NCI-H748 (cell line): ENCODE results near the gene TMEM120B.

Experiments used
- DNase-seq: peaks from one replicate; lab custom pipeline; 2025; ENCODE audit not compliant: unreplicated experiment; lab: John Stamatoyannopoulos, UW

TMEM120B gene

GRCh38 chr12:121812921-121813896, 100.7 kb downstream of the TMEM120B start:
- no peak for DNase-seq

- DNase-seq: no peak
Observed at GRCh38 chr12:121813951-121814350, 101.4 kb downstream of the TMEM120B start.

DNA sequence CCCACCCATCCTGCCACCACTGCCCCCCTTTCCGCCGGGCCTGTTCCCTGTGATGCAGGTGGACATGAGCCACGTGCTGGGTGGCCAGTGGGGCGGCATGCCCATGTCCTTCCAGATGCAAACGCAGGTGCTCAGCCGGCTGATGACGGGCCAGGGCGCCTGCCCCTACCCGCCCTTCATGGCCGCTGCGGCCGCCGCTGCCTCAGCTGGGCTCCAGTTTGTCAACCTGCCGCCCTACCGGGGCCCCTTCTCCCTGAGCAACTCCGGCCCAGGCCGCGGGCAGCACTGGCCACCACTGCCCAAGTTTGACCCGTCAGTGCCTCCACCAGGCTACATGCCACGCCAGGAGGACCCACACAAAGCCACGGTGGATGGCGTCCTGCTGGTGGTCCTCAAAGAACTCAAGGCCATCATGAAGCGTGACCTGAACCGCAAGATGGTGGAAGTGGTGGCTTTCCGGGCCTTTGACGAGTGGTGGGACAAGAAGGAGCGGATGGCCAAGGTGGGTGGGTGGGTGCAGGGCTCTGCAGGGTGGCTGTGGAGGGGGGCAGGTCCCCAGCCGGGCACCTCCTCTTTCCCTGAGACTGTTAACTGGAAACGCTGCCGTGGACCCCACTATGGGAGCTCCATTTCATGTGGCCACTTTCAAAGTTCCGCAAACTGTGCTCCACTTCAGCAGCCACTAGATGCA, 102.0 kb downstream of the TMEM120B start:
- no peak for DNase-seq

GRCh38 chr12:121815263-121815662, 102.7 kb downstream of the TMEM120B start:
- DNase-seq: no peak

- DNase-seq: no peak
Observed at GRCh38 chr12:121816925-121817647, 104.5 kb downstream of the TMEM120B start.

GRCh38 chr12:121817648-121818043, 105.1 kb downstream of the TMEM120B start:
- no peak for DNase-seq

DNA sequence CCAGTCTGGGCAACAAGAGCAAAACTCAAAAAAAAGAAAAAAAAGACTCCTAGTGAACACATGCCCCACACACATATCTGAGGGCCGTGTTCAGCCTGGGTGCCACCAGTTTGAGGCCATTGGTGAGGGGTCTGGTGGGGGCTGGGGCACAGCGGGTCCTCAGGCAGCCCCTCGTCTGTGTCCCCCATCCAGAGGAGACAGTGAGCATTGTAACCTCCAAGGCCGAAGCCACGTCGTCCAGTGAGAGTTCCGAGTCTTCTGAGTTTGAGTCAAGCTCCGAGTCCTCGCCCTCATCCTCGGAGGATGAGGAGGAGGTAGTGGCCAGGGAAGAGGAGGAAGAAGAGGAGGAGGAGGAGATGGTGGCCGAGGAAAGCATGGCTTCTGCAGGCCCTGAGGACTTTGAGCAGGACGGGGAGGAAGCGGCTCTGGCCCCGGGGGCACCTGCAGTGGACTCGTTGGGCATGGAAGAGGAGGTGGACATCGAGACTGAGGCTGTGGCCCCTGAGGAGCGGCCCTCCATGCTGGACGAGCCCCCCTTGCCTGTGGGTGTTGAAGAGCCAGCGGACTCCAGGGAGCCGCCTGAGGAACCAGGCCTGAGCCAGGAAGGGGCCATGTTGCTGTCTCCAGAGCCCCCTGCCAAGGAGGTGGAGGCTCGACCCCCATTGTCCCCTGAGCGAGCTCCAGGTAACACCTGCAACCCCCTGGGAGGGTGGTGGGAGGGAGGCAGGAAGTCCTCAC, 106.8 kb downstream of the TMEM120B start:
- DNase-seq: no peak

DNA sequence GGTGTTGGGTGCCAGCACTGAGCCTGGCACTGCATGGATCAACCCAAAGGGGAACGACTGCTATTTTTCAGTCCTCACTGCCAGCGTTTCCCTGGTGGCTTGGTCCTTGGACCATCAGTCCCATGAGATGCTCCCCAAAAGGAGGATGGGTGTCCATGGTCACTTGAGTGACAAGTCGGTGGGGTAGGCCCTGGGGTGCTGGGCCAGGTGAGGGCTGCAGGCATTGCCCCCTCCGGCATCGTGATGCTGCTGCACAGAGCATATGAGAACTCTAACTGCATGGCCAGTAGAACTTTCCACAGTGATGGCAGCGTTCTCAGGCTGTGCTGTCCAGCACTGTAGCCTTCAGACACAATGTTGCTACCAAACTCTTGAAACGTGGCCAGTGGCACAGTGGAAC, 107.5 kb downstream of the TMEM120B start:
- DNase-seq: no peak

DNA sequence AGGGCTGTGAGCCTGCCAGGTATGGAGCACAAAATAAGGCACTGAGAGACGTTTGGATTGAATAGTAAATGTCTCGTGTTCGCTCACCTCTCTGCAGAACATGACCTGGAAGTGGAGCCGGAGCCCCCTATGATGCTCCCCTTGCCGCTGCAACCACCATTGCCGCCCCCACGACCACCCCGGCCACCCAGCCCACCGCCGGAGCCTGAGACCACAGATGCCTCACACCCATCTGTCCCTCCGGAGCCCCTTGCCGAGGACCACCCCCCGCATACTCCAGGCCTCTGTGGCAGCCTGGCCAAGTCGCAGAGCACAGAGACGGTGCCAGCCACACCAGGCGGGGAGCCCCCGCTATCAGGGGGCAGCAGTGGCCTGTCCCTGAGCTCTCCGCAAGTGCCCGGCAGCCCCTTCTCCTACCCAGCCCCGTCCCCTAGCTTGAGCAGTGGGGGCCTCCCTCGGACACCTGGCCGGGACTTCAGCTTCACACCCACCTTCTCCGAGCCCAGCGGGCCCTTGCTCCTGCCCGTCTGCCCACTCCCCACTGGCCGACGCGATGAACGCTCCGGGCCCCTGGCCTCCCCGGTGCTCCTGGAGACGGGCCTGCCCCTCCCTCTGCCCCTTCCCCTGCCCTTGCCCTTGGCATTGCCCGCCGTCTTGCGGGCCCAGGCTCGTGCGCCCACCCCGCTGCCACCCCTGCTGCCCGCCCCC, 110.0 kb downstream of the TMEM120B start:
- no peak for DNase-seq

GRCh38 chr12:121823101-121823726, 110.7 kb downstream of the TMEM120B start:
- no peak for DNase-seq

GRCh38 chr12:121823727-121824115, 111.2 kb downstream of the TMEM120B start:
- no peak for DNase-seq

DNA sequence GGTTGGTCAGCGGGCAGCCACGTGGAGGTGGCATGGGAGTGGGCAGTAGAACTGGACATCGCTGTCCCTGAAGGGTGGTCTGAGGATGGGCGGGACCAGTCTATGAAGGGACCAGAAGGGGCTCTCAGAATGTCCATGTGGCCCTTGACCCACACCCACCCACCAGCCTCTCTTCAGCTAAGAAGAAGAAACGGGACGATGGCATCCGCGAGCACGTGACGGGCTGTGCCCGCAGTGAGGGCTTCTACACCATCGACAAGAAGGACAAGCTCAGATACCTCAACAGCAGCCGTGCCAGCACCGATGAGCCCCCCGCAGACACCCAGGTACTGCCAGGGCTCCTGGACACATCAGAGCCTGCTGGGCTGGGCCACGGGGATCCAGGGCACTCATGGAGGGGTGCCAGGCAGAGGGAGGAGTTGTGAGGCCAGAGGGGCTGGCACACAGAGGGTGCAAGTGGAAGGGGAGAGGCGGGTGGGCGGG, 112.5 kb downstream of the TMEM120B start:
- DNase-seq: no peak

- no peak for DNase-seq
Observed at GRCh38 chr12:121826318-121827150, 114.0 kb downstream of the TMEM120B start.

GRCh38 chr12:121827351-121828099, 115.0 kb downstream of the TMEM120B start:
- DNase-seq: no peak

- DNase-seq: no peak
Observed at GRCh38 chr12:121828306-121828705, 115.8 kb downstream of the TMEM120B start.

GRCh38 chr12:121828826-121829225, 116.3 kb downstream of the TMEM120B start:
- DNase-seq: no peak

DNA sequence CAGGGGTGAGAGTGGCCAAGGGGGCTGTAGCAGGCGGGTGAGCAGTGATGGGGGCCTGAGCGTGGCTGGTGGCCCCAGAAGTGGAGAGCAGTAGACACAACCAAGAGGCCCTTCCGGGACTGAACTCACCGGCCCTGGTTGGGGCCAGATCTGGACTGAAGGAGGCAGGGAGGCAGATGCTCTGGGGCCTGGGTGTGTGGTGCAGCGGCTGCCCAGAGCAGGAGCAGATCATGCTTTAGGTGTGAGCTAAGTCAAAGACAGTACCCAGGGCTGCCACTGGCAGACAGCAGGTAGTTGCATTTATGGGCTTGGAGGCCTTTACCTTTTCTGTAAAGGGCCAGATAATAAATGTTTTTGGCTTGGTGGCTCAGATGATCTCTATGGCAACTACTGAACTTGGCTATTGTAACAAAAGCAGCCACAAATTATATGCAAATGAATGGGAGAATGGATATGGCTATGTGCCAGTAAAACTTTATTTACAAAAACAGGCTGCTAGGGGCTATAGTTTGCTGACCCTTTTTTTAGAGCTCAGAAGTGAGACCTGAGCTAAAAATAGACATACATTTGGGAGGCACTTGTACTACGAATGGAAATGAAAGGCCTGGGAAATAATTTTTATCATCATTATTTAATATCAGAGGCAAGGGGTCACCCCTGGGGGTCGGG, 116.8 kb downstream of the TMEM120B start:
- DNase-seq: no peak
